HEK293 (cell line): ENCODE results near the gene PAX7.

Experiments
- BCL11A ChIP-seq: fragments of 450-650 bp; formaldehyde crosslinking; IDR thresholded peaks from 2 replicates; pipeline ENCODE4 v1.5.1; 2016; ENCODE audit warnings: low read depth, missing biosample characterization, missing genetic modification characterization
- EGR2 ChIP-seq: fragments of 450-650 bp; formaldehyde crosslinking; IDR thresholded peaks from 2 replicates; pipeline ENCODE4 v1.5.1; 2016; ENCODE audit warnings: low read depth, missing biosample characterization, missing genetic modification characterization
- KLF9 ChIP-seq: fragments of 450-650 bp; formaldehyde crosslinking; IDR thresholded peaks from 2 replicates; pipeline ENCODE4 v1.5.1; 2016; ENCODE audit warnings: missing biosample characterization, missing genetic modification characterization, low read depth
- PATZ1 ChIP-seq: fragments of 450-650 bp; formaldehyde crosslinking; IDR thresholded peaks from 2 replicates; pipeline ENCODE4 v1.5.1; 2016; ENCODE audit warnings: missing biosample characterization, missing genetic modification characterization
- REST ChIP-seq: fragments of 450-650 bp; formaldehyde crosslinking; IDR thresholded peaks from 2 replicates; pipeline ENCODE4 v1.5.1; 2016; ENCODE audit warnings: missing biosample characterization, missing genetic modification characterization
- SCRT2 ChIP-seq: fragments of 450-650 bp; formaldehyde crosslinking; IDR thresholded peaks from 2 replicates; pipeline ENCODE4 v1.5.1; 2016; ENCODE audit warnings: missing biosample characterization, missing genetic modification characterization
- SP2 ChIP-seq: fragments of 450-650 bp; formaldehyde crosslinking; IDR thresholded peaks from 2 replicates; pipeline ENCODE4 v1.5.1; 2016; ENCODE audit warnings: missing biosample characterization, missing genetic modification characterization
- TRIM28 ChIP-seq: IDR thresholded peaks from 2 replicates; pipeline ENCODE4 v1.6.1; 2011; ENCODE audit warnings: low read length, control low read depth, borderline replicate concordance
- ZIC2 ChIP-seq: fragments of 450-650 bp; formaldehyde crosslinking; IDR thresholded peaks from 2 replicates; pipeline ENCODE4 v1.5.1; 2016; ENCODE audit warnings: missing biosample characterization, missing genetic modification characterization
- ZNF146 ChIP-seq: fragments of 450-650 bp; formaldehyde crosslinking; IDR thresholded peaks from 2 replicates; pipeline ENCODE4 v1.5.1; 2016; ENCODE audit warnings: missing biosample characterization, missing genetic modification characterization
- ZNF157 ChIP-seq: fragments of 450-650 bp; formaldehyde crosslinking; IDR thresholded peaks from 2 replicates; pipeline ENCODE4 v1.5.1; 2016; ENCODE audit warnings: missing biosample characterization, missing genetic modification characterization
- ZNF292 ChIP-seq: fragments of 450-650 bp; formaldehyde crosslinking; IDR thresholded peaks from 2 replicates; pipeline ENCODE4 v1.5.1; 2016; ENCODE audit warnings: low read depth, missing biosample characterization, missing genetic modification characterization, borderline replicate concordance
- ZNF335 ChIP-seq: fragments of 450-650 bp; formaldehyde crosslinking; conservative IDR thresholded peaks from 2 replicates; pipeline ENCODE4 v1.5.1; 2016; ENCODE audit warnings: missing biosample characterization, missing genetic modification characterization
- ZNF341 ChIP-seq: fragments of 450-650 bp; formaldehyde crosslinking; IDR thresholded peaks from 2 replicates; pipeline ENCODE4; 2016; ENCODE audit warnings: low read depth, missing biosample characterization, missing genetic modification characterization
- ZNF366 ChIP-seq: fragments of 450-650 bp; formaldehyde crosslinking; conservative IDR thresholded peaks from 2 replicates; pipeline ENCODE4 v1.5.1; 2016; ENCODE audit warnings: missing biosample characterization, missing genetic modification characterization
- ZNF501 ChIP-seq: fragments of 450-650 bp; formaldehyde crosslinking; IDR thresholded peaks from 2 replicates; pipeline ENCODE4 v1.5.1; 2016; ENCODE audit warnings: missing biosample characterization, missing genetic modification characterization
- ZNF544 ChIP-seq: fragments of 450-650 bp; formaldehyde crosslinking; IDR thresholded peaks from 2 replicates; pipeline ENCODE4 v1.5.0; 2017; ENCODE audit warnings: missing biosample characterization, missing genetic modification characterization
- ZNF624 ChIP-seq: fragments of 450-650 bp; formaldehyde crosslinking; IDR thresholded peaks from 2 replicates; pipeline ENCODE4 v1.5.1; 2017; ENCODE audit warnings: missing biosample characterization, missing genetic modification characterization
- ZNF629 ChIP-seq: fragments of 450-650 bp; formaldehyde crosslinking; IDR thresholded peaks from 2 replicates; pipeline ENCODE4 v1.5.1; 2017; ENCODE audit warnings: missing biosample characterization, missing genetic modification characterization
- ZNF777 ChIP-seq: fragments of 450-650 bp; formaldehyde crosslinking; IDR thresholded peaks from 2 replicates; pipeline ENCODE4 v1.5.1; 2017; ENCODE audit warnings: missing biosample characterization, missing genetic modification characterization, borderline replicate concordance
- TF ChIP-seq, protein P1 (sequence below): fragments of 450-650 bp; formaldehyde crosslinking; IDR thresholded peaks from 2 replicates; pipeline ENCODE4 v1.5.1; 2016; ENCODE audit warnings: missing biosample characterization, missing genetic modification characterization

Gene PAX7

GRCh38 chr1:18641005-18641941 is 10.6 kb downstream of the PAX7 start (continued):
- TF ChIP-seq ZNF777 (tag by site-specific recombination) (peak; percentile 94; the same call in 1 of the 2 replicates), ZNF335 (tag by site-specific recombination) (peak; percentile 84), ZNF341 (tag by site-specific recombination) (peak; percentile 82), PATZ1 (peak; percentile 63; the same call in 1 of the 2 replicates), ZNF501 (tag by site-specific recombination) (no peak), SCRT2 (tag by site-specific recombination) (no peak), ZIC2 (tag by site-specific recombination) (peak; percentile 85), ZNF366 (peak; percentile 81), ZNF292 (tag by site-specific recombination) (no peak), ZNF629 (tag by site-specific recombination) (peak; percentile 35), ZNF157 (no peak), TRIM28 (0 out of 2 replicates have a peak, but pooled peaks have one; percentile 28), SP2 (tag by site-specific recombination) (no peak), EGR2 (tag by site-specific recombination) (peak; percentile 73), ZNF544 (tag by site-specific recombination) (no peak), KLF9 (tag by site-specific recombination) (0 out of 2 replicates have a peak, but pooled peaks have one; percentile 9), ZNF624 (tag by site-specific recombination) (0 out of 2 replicates have a peak, but pooled peaks have one; percentile 6), BCL11A (tag by site-specific recombination) (no peak), REST (tag by site-specific recombination) (no peak), ZNF146 (tag by site-specific recombination) (no peak)
- TF ChIP-seq, protein P1, sequence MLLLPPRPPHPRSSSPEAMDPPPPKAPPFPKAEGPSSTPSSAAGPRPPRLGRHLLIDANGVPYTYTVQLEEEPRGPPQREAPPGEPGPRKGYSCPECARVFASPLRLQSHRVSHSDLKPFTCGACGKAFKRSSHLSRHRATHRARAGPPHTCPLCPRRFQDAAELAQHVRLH, result 0 out of 2 replicates have a peak, but pooled peaks have one; percentile 17
